CD4-positive, alpha-beta T cell treated with Interleukin-17A for 1 hour (primary cell): ENCODE measurements around the gene SLC39A12.

Source experiments
- DNase-seq: peaks from one replicate; pipeline ENCODE4 v3.0.0-alpha.2; 2020

Gene SLC39A12

GRCh38 chr10:17965649-17966235 is 14.0 kb downstream of the SLC39A12 start:
- DNase-seq: no peak

GRCh38 chr10:17974505-17974904 is 22.8 kb downstream of the SLC39A12 start:
- no peak for DNase-seq

DNA sequence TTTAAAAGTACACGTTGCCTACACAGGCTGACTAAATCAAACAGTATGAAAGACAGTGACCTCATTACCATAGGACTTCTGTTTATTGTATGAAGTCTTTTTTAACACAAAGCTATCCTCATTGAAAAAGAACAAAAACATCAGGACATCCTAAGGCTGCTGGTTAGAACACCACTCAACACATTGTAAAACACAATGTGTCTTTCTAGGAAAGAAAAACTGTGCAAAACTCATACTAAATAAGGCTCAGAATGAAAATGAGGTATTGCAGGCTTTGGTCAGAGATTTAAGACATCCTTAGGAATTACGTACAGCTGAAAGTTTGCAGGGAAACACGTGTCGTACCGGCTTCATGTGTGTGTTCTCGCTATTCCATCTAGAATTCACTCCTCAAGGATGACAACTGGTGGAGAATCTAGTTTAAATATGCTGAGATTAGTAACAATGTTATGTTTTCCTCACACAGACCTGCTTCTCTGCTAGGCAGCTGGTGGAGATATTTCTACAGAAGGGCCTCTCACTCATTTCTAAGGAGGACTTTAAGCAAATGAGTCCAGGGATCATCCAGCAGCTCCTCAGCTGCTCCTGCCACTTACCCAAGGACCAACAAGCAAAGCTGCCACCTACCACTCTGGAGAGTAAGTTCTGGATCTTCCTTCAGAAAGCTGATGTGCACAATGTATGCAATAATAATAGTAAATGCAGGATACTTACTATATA is 29.3 kb downstream of the SLC39A12 start:
- no peak for DNase-seq

- no peak for DNase-seq
These were observed 30.2 kb downstream of the SLC39A12 start for GRCh38 chr10:17981766-17982380.

DNA sequence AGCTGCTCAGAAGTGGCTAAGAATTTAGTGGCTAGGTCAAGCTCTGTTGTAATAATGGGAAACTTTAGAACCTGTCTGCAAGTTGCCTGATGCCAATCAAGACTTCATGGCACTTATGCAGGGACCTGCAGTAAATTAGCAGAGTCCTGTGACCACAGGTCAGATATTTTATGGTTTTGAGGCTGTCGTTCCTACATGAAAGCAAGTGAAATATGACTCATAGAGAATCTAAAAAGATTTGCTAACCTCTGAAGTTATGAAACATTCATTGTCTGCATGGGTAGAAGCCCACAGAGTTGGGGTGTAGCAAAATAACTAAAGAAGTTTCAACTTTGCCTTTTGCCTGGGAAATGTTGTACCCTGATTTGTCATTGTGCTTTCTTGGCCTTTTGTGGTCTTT is 32.3 kb downstream of the SLC39A12 start:
- DNase-seq: no peak

GRCh38 chr10:17984563-17984962 is 32.8 kb downstream of the SLC39A12 start:
- DNase-seq: no peak

- no peak for DNase-seq
These were observed 38.4 kb downstream of the SLC39A12 start for GRCh38 chr10:17989908-17990767.

DNA sequence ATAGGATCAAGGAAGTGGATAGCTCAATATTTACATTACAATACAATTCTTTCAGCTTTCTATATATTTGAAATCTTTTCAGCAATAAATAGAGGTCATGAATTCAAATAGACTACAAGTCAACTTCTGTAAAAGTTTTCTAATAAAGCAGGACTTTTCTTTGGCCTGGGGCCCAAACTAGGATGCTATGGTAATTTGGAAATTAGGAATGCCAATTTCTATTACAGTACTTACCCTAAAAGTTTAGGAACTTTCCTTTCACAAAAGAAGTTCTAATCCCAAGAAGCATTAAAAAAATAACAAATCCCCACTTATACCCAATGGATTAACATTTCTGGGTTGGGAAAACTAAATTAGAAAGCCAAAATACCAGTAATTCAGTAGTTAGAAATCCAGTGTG is 40.5 kb downstream of the SLC39A12 start:
- DNase-seq: no peak

- no peak for DNase-seq
These were observed 41.6 kb downstream of the SLC39A12 start for GRCh38 chr10:17993361-17993760.

- DNase-seq: no peak
These were observed 48.9 kb downstream of the SLC39A12 start for GRCh38 chr10:18000601-18001000.

- no peak for DNase-seq
These were observed 53.7 kb downstream of the SLC39A12 start for GRCh38 chr10:18005445-18005780.

- no peak for DNase-seq
These were observed 54.2 kb downstream of the SLC39A12 start for GRCh38 chr10:18005781-18006456.

- no peak for DNase-seq
These were observed 57.3 kb downstream of the SLC39A12 start for GRCh38 chr10:18008986-18009385.

DNA sequence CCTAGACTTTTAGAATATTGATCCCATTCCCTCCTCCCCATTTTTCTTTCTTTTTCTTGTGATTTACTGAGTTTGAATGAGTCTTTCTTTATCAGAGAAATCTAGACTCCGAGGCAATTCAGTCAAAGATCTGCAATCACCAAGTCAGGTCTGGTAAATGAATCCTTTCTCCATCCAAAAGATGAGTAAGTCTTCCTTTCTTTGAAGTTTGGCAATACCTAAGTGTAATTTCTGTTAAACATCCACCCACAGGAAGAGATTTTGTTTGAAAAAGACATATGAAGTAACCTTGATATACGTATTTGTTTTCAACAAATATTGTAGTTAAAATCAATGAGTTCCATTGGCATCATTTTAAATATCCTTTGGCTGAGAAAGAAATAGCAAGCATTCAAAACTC is 58.3 kb downstream of the SLC39A12 start:
- no peak for DNase-seq

DNA sequence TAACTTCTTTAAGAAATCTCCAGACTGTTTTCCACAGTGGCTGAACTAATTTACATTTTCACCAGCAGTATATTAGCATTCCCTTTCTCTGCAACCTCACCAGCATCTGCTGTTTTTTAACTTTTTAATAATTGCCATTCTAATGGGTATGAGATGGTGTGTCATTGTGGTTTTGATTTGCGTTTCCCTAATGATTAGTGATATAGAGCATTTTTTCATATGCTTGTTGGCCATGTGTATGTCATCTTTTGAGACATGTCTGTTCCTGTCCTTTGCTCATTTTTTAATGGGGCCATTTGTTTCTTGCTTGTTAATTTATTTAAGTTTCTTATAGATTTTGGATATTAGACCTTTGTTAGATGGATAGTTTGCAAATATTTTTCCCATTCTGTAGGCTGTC is 68.8 kb downstream of the SLC39A12 start:
- no peak for DNase-seq

- DNase-seq: no peak
These were observed 70.2 kb downstream of the SLC39A12 start for GRCh38 chr10:18021725-18022480.

DNA sequence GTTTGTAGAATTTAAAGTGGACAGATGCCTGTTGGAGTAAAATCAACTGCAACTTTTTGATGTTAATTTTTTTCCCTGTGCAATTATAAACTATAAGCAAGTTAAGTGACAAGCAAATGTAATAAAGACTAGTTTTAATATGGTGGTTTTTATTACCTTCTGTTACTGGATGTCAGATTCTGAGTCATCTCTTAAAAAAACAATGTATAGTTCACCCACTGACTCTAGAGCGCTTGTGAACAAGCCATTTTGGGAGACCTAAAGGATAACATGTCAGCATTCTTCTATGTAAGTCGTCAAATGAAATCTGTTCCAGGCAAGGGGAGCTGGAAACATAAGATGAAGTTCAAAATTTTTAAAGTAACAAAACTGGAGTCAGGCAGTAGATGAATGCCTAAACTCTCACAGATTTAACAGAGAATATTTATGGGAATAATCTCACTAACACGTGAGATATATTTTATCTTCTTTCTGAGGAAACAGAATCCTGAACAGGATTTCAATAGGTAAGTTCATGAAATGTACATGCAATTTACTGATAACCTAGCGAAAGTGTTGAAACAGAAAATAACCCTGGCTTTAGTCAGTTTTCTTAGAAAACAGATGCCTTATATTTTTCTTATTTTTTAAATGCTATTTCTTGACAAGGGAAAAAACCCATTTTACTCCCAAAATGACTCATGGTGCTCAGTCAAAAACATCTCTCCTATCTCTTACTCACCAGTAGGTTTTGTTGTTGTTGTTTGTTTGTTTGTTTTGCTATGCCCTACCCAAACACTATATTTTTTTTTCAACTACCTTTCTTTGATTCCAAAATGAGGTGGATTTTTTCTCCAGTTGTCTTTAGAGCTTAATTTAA is 91.7 kb downstream of the SLC39A12 start:
- no peak for DNase-seq

GRCh38 chr10:18044976-18045720 is 93.4 kb downstream of the SLC39A12 start:
- no peak for DNase-seq

DNA sequence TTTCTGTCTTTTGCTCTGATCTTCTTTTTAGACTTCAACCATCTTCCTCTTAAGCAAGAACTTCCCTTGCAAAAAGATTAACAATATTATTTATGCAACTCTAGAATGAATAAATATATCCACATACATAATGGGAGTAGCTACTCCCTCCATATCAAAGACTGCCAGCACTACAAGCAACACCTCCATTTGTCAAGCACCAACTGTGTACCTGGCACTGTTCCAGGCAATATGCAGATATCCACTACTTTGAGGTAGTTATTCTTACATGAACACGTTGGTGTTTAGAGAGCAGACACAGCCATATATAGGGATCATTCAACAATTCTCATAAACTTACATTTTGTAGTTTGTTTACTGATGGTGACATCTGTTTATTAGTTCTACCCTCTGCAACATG is 104.9 kb downstream of the SLC39A12 start:
- DNase-seq: no peak

- no peak for DNase-seq
These were observed 108.3 kb downstream of the SLC39A12 start for GRCh38 chr10:18059826-18060559.
